HG03442 (cell line): ENCODE results near the gene ZNF691.
"Not testable (repeated sequence)": the region's sequence is repeated elsewhere in the genome, so short reads cannot be mapped to it uniquely, and the experiment has no call there.

ENCODE experiments used
- ATAC-seq: cut with Tn5 transposase; IDR thresholded peaks from one replicate; pipeline ENCODE4 v1.9.1; 2021; ENCODE audit warnings: mild to moderate bottlenecking, moderate library complexity; ENCODE audit not compliant: unreplicated experiment

ZNF691 gene, protein sequence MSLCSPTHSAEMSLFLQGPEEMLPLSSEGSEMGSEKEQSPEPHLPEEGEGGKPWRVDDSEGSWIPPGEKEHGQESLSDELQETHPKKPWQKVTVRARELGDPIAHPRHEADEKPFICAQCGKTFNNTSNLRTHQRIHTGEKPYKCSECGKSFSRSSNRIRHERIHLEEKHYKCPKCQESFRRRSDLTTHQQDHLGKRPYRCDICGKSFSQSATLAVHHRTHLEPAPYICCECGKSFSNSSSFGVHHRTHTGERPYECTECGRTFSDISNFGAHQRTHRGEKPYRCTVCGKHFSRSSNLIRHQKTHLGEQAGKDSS

GRCh38 chr1:42846257-42847110 lies at the start of gene ZNF691:
TSS of gene ZNF691 (plus strand) at chr1:42846613. CDS start at chr1:42849659, 3,046 bp downstream.
- peak; percentile 87 for ATAC-seq

DNA sequence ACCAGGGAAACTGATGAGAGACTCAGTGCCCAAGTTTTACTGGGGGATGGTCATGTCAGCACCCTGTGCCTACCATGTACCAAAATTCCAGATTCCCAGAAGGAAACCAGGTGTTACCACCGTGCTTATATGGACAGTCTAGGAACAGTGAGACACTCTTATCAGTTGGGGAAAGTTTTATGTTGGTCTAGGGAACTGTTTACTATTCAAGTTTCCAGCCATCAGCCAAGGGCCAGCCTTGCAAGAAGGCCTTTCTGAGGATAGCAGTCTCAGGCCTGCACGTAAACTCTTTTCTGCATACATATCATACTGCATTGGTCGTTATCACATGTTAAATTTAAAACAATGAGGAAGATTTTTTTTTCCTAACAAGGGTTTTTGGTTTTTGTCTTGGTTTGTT lies 49.0 kb upstream of the ZNF691 start:
- ATAC-seq, result no peak

DNA sequence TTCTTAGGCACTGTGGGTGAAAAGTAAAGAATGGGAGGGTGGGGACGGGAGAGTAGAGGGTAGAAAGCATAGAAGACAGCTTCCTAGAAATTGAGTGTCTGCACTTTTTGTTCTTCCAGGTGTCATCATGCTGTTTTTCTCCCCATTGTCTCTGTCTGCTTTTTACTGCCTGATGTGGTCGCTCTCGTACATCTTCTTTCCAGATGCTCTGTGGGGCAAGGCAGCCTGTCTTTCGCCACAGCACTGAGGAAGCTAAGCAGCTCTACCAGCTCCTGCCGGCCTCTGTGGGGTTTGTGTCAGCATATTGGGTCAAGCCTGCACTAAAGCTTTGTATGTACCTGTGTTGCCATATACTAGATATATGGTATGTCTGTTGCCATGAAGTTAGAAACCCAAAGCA lies 48.4 kb upstream of the ZNF691 start:
- no peak for ATAC-seq

- ATAC-seq, result no peak
Measured at GRCh38 chr1:42801832-42802473, 44.5 kb upstream of the ZNF691 start.

DNA sequence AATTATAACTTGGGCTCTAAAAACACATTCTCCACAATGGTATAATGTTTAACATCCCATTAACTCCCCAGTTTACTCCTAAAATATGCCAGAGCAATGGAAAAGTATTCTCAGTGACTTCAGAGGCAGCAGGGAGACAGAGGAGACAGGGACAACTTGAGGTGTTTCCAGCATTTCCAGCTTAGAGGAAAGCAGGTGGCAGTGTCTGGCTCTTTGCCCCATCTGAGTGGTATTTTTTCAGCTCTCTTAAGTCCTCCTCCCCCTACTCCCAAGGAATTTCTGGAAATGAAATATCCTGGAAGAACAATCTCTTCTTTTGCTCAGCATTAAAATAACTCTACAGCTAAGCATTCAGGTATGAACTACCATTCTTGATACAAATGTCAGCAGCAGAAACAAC lies 40.2 kb upstream of the ZNF691 start:
- no peak for ATAC-seq

DNA sequence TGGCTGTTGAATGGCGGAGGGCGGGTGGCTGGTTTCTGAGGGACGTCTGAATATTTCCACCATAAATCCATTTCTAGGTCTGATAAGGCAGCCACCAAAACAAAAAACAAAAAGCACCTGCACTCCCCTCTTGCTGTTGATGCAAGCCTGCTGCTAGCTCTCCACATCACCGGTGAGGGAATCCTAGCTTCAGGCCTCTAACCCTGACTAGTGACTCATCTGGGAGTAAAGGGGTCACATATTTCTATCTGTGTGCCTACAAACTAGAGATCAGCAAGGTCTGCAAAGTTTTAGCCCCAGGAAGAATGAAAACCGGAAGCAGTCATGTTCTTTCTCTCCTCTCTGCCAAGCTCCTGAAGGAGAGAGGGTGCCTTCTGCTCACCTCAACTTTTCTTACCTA lies 39.8 kb upstream of the ZNF691 start:
- no peak for ATAC-seq

- ATAC-seq, result no peak
Measured at GRCh38 chr1:42807056-42807668, 39.3 kb upstream of the ZNF691 start.

GRCh38 chr1:42814815-42815214 lies 31.6 kb upstream of the ZNF691 start:
- not testable (repeated sequence) for ATAC-seq

GRCh38 chr1:42815941-42816584 lies 30.4 kb upstream of the ZNF691 start:
- ATAC-seq, result no peak

DNA sequence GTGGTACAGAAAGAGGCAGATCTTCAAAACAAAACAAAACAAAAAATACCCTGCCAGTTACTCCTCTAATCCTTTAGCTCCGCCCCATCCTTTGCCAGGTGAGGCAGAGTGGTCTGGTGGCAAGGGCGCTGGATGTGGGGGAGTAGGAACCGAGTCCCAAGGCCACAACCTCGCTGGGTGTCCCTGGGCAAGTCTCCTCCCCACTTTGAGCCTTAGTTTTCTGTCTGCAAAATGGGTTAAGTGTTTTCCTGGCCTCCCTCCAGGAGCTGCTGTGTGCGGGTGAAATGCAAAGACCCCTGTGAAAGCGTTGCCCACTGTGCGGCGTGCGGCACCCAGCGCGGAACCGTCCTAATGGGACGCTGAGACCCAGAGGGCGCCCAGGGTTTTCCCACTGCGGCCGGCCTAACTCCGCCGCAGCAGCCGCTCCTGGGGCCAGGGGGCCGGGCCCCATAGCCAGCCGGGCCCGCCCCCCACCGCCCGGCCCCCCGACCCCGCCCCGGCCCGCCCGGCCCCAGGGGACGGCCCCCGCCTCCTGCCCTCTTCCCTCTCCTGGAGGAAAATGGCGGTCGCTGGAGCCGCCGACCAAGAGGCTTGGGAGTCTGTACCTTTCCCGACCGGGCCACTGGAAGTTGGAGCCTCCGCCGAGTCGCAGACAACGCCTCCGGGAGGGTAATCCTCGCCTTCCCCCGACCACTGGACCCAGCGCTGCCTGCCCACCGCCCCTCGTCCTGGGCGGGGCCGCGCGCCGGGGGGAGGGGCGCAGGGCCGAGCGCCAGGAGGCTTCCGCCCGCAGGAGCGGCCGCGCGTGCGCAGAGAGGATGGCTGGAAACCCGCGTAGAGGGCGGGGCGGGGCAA lies 29.6 kb upstream of the ZNF691 start, which contains the start of the genes ERMAP and SVBP:
ERMAP (plus strand) TSS at position 538 of the 855 bp plus-strand sequence. CDS start 13,327 bp downstream, outside the sequence.
SVBP (minus strand) TSS at position 813 of the 855 bp plus-strand sequence. CDS start 853 bp downstream, outside the sequence.
- ATAC-seq, result peak; percentile 80

GRCh38 chr1:42817440-42817767 lies 29.0 kb upstream of the ZNF691 start:
- ATAC-seq, result no peak

DNA sequence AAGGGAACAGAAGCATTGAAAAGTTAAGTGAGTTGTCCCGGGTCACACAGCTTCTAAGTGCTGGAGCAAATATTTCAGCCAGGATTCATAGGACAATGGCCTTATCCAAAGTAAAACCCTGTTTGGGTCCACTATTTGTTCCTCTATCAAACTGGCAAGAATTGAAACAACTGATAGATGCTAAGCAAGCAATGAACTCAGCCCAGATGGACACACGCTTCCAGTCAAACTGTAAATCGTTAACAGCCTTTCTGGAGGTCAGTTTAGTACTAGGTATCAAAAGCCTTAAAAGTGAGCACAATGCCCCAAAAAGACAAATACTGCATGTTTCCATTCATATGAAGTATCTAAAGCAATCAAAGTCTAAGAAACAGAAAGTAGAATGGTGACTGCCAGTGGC lies 28.4 kb upstream of the ZNF691 start:
- ATAC-seq, result no peak

DNA sequence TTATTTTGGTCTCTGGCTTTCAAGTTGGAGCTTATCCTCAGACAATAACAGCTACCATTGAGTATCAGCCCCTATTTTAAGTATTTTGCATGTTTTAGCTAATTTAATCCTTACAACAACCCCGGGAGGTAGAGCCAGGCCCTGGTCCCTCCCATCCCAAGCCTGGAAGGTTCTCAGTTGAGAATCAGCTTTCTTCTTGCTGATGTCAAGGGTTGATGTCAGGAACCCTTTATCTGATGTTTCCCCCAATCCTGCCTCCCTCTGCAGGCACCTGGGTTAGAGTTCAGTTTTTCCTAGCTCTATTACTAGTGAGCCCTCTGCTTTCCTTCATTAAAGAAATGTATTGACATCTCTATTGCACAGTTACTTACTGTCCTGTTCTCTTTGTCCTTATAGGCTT lies 25.6 kb upstream of the ZNF691 start:
- ATAC-seq, result no peak

GRCh38 chr1:42821690-42822089 lies 24.7 kb upstream of the ZNF691 start:
- ATAC-seq, result no peak

- ATAC-seq, result no peak
Measured at GRCh38 chr1:42822800-42823392, 23.5 kb upstream of the ZNF691 start.

DNA sequence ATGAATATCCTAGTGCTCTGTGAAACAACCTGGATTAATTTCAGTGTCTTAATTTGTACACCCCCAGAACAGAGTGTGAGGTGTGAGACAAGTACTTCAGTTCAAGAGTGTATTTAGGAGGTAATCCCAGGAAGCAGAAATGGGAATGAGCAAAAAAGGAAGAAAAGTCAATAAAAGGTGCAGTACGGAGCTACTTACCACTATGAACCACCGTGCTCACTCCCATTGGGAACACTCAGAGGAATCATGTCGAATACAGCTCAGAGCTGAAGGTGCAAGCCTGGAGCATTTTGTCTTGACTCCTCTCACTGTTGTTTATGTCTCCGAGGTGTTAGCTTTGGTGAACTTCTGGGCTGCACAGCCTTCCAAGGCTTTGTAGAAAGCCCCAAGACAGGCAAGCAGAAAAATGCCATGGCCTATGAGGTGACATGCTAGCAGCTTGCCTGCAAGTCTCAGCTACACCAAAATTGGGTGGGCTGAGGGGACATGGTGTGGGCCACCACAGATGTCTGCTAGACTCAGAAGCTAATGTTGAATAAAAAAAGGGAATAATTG lies 21.9 kb upstream of the ZNF691 start:
- no peak for ATAC-seq

DNA sequence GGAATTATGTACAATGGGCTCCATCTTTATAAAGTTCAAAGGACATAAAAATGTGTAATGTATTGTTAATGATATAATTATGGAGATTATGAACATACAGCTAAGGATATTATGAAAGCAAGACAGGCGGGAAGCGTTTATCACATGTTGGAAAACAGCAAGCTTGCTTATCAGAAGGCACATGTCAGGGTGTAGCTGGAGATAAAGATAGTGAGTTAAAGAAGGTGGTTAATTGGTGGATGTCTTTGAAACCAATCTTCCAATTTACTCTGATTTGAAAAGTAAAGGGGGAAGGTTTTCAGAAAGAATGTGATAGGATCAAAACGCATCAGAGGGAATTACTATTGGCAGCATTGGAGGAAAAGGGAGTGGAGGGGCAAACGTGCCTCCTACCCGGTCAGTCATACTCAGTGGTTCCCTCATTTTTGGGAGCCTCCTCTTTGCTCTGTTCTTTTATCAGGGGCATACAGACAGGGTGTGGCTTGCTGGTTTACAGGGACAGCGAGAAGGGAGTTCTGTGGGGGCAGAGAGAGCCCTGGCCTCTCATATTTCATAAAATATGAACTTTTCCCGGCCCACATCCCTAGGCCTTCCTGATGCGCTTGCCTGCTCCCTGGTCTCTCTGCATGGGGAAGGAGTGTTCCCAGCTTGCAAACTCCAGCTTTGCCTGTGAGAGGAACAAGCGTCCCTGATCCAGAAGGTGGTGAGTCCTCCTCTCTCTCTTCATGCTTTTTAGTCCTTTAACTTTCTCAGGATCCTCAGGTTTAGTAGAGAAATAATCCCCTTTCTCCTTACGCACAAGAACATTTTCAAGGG lies 21.2 kb upstream of the ZNF691 start:
- no peak for ATAC-seq

DNA sequence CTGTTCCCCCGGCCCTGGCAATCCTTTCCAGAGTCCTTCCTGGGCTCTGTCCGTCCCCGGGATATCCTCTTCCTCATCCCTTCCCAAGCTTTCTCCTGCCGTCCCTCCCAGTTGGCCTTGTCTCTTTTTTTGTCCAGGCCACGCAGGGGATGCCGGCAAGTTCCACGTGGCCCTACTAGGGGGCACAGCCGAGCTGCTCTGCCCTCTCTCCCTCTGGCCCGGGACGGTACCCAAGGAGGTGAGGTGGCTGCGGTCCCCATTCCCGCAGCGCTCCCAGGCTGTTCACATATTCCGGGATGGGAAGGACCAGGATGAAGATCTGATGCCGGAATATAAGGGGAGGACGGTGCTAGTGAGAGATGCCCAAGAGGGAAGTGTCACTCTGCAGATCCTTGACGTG lies 15.8 kb upstream of the ZNF691 start:
- ATAC-seq, result no peak
